HG02798 (cell line): ENCODE results near the gene CDH13.

Experiments
- ATAC-seq: cut with Tn5 transposase; IDR thresholded peaks from one replicate; pipeline ENCODE4 v1.9.1; 2021; ENCODE audit warnings: mild to moderate bottlenecking; ENCODE audit not compliant: unreplicated experiment, poor library complexity

CDH13 gene

DNA sequence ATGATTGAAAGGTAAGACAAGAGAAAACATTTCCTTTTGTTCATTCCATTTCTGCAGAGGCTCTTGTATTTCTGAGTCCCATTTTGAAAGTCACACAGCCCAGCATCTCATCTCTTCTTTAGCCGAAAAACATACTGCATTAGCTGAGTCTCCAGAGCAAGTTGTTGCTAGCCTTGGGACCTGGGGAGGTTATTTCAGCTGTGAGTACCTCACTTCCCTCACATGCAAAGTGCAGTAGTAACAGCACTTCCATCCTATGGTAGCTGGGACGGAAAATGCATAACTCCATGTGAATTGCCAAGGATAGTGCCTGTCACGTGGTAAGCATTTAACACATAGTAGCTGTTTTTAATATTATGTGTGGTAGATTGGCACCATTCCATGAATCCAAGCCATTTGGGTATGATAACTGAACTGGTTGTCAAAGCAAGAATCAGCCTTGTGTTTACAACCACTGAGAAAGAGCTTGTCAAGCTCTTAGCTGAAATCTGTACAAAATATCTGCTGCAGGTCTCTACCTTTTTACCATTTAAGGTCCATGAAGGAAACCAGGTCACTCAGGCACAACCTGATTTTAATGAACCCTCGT is 345.7 kb downstream of the CDH13 start:
- ATAC-seq = no peak

DNA sequence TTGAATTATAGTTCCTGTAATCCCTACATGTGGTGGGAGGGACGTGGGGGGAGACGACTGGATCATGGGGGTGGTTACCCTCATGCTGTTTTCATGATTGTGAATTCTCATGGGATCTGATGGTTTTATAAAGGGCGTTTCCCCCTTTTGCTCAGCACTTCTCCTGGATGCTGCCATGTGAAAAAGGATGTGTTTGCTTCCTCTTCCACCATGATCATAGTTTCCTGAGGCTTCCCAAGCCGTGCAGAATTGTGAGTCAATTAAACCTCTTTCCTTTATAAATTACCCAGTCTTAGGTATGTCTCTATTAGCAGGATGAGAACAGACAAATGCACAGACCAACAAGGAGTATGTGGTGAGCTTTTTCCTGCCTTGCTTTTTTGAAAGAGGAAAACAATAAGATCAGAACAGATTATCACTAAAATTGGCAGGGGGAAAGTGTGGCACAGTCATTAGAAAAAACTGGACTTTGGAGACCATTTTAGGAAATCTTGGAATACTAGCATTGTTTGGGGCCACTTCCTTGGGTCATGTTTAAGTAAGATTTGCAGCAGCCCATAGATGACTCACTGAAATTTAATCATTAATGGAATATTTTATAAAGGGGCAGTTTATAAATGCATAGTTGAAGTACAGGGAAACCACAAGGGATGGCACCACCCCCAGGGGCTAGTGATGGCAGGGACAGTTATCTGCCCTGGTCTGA is 352.8 kb downstream of the CDH13 start:
- no peak for ATAC-seq

DNA sequence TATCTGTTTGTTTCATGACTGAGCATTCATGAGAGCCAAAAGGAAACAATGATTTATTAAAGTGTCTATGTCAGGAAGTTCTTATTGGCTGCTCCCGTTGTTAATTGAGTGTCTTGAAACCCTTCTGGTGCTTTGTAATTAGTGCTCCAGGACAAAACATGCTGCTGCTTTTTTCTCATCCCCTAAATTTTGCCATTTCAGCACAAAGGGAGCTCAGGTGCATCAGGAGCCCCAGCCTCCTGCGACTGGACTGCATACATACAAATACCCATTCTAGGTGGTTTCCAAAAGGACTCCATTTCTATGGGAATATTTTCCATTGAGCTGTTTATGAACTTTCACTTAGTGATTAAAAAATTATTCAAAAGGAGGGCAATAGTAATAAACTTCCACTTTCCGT is 354.0 kb downstream of the CDH13 start:
- no peak for ATAC-seq

DNA sequence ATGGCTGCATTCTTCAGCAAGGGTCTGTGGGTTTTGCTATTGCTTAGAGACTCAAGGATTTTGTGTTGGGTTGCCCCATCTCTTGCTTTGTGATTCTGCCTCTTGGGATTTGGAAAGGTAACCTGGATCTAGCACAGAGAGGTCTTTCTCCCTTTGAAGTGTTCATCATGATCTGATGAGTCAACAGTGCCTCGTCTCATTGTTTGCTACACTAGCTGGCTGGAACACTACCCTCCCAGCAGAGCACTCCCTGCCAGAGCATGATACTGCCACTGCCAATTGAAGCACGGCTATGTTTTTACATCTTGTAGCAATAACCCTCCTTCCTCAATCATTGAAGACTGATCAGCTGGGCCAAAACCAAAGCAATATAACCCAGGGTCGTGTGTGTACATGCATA is 361.0 kb downstream of the CDH13 start:
- ATAC-seq = no peak

DNA sequence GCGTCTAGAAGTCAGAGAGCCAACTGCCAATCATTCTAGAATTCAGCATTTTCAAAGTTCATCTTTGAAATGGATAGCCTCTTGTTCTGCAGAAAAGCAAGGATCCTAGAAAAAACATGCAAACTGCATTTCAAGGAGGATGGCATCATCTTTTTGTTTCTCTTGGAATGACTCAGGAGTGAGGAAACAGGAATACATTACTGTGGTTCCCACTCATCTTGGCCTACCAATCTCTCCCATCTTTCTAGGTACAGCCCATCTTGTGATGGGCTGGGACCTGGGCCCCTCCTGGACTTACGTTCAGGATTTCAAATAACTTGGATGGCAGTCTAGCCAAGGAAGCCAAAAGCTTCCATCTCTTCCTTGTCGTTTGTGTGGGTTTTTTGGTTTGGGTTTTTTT is 363.4 kb downstream of the CDH13 start:
- ATAC-seq = no peak

DNA sequence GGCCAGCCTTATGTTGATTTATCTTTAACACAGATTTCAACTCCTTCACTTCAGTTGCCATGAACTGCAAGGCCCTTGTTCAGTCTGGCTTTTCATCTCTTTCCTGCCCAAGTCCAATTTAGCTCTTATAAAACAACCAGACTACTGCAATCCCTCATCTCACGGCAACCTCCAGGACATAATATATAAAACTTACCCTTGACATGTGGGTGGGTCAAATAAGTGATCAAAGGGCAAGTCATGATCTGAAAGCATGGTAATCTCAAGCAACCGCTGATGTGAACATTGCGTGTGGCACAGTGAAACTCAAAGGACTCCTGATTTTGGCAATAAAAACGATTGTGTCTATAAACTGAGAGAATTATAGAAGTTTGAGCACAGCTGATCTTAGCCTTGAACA is 364.6 kb downstream of the CDH13 start:
- no peak for ATAC-seq

DNA sequence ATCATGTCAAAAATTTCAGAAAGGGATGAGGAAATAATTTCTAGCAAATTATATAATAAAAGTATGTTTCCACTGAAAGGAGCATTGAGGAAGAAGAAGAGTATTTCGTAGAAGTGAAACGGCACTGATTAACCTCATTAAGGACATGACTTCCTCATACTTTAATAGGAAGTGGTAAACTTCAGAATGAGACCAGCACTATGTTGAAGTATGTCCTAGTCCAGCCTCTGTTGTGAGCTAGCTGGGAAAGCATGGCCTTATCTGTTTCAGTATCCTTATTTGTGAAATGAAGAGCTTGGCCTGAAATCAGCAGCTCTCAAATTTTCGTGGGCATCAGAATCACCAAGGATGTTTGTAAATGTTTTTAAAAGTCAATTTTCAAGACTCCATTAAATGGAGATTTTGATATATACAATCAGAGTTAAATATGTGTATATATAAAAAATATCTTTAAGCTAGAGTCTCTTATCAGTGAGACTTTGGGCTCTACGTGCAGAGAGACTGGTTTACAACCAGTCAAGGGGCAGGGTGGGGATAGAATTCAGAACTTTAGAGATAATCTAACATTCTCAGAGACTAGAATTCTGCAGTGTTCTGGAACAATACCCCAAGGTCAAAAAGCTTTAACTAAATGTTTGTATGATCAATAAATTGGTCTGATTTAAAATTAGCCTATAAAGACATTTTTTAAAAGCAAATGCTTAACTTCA is 365.4 kb downstream of the CDH13 start:
- no peak for ATAC-seq

DNA sequence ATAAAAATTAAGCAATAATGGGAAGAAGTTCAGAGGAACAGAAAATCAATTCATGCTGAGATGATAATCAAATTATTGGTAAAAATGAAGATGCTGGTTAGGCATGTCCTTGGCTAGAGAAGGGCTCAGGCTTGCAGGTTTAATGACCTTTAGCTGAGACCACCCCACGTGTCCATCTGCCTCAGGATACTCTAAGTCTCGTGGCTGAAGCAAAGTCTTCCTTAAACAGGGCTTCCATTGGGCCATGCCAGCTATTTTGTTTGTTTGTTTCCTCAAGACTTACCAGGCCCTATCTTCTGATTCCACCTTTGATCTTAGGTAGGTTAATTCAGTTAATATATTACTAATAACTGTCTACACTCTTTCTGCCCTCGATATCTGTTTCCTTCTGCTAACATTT is 366.0 kb downstream of the CDH13 start:
- no peak for ATAC-seq

DNA sequence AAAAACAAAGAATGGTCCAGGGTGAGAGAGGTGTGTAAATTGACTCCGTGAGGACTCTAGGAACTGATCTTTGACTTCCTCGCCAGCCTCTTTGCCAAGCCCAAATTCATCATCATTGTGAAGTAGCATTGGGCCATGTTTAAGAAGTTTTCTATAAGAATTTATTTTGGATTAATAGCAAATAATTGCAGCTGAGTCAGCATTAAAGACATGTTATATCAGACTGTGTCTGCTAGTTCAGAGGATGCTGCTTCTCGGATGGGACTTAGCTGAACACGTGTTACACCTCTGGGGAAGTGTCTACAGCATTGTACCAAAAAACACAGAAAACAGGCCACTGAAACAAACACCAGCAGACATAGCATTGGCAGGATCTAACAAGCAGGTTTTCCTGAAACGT is 366.6 kb downstream of the CDH13 start:
- no peak for ATAC-seq

DNA sequence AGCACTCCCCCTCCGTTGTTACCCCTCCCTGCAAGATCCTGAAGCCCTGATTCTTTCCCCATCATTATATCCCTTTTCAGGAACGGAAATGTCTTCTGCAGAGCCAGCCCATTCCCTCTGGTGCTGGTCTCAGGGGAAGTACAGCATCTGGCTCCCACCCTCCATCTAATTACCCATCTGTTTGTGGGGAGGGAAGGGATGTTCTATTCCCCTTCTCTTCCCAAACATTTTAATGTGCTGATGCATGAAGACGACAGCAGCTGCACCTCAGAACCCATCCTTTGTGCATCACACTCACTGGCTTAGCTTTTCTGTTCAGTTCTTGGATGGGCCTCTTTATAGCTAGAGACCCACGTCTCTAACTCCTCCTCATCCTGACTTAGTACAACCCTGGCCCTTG is 367.2 kb downstream of the CDH13 start:
- ATAC-seq = no peak

DNA sequence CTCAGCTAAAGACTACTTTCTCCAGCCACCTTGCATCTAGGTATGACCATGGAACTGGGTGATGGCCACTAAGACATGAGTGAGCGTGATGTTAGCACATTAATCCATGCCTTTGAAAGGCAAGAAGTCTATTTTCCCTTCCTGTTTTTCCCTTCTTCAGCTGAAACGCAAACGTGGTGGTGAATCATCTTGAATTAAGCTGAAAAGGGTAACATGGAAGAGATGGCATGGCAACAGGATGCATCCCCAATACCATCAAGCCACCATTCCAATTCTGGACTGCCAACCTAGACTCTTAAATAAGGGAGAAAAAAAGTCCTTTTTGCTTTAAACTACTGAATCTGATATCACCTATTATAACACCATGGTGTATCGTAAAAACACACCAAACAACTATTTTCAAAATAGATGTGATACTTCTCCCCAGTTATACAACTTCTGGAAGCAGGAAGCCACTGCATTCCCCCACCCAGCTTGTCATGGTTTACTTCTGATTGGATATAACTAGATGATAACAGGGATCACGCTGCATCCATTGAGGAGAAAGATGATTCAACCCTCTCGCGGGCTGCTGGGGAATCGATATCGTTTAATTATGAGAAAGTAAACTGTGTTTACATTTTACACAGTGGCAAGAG is 368.6 kb downstream of the CDH13 start:
- ATAC-seq = no peak

DNA sequence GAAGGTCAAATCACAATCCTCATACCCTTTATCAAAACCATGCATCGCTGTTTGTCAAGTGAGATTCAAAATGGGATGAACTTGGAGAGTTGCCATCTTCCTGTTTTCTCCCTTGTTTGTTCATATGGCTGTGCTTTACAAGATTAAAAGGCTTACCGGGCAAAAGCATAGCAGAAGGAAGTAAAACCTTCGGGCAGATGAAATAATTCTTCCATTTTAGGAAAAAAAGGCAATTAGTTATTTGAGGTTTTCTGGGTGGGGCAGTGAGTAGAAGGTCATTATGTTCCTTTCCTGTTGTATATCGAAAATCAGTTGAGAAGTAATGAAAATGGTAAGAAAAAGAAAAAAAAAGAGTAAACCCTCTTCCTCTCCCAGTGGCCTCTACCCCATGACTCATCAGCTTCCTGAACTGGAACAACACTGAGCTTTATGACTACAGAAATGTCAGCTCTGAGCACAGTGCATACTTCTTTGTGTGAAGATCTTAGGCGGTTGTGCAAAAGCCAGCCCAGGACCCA is 369.2 kb downstream of the CDH13 start:
- ATAC-seq = no peak

DNA sequence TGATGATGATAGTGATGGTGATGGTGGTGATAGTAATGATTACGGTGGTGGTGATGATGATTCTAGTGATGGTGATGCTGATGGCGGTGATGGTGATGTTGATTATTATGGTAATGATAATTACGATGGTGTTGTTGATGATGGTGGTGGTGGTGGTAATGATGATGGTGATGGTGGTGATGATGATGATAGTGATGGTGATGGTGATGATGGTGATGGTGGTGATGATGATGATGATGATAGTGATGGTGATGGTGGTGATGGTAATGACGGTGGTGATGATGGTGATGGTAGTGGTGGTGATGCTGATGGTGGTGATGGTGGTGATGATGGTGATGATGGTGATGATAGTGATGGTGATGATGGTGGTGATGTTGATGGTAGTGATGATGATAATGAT is 370.0 kb downstream of the CDH13 start:
- ATAC-seq = no peak

DNA sequence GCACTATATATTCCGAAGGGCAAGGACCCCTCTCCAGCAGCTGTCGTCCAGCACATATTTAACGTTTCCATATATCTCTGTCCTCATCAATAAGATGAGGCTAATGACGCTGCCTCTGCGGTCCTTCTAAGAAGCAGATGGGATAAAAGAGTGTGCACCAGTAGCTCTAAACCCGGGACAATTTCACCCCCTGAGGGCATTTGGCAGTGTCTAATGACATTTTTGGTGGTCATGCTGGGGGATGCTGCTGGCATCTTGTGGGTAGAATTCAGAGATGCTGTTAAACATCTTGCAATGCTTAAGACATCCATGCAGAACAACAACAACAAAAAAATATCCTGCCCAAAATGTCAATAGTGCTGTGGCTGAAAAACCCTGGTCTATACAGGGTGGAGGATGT is 372.9 kb downstream of the CDH13 start:
- no peak for ATAC-seq

DNA sequence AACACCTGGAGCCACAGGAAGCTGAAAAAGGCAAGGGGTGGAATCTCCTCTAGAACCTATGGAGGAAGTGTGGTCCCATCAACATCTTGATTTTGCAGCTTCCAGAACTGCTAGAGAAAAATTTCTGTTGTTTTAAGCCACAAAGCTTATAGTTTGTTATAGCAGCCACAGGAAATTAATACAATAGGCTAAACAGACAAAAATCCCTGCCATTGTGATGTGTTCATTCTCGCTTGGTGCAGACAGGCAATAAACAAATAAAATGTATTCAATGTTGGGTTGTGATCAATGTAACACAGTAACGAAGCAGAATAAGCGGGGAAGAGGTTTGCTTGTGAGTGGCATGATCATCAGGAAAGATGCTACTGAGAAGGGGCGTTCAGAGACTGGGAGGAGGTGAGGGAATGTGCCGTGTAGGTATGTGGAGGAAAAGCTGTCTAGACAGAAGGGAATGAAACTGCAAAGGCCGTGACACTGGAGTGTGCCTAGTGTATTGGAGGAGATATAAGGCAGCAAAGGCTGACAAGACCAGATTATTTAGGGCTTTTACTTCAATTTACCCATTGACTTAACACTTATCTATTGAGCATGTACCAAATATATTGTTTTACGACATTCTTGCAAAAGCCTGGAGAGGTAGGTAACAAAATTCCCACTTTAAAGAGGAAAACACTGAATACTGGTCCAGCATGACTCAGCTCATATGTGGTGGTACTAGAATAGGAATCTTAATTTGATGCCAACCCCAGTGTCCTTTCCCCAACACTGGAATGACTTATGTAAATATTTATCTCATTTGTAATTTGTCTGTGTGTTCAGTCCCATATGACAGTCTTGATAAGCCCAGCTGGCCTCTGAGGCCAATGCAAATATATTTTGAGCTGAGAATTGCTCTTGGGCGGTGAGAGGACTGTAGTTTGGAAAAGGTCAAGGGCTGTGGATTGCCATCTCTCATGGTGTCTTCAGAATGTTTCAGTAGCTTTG is 375.9 kb downstream of the CDH13 start:
- no peak for ATAC-seq

DNA sequence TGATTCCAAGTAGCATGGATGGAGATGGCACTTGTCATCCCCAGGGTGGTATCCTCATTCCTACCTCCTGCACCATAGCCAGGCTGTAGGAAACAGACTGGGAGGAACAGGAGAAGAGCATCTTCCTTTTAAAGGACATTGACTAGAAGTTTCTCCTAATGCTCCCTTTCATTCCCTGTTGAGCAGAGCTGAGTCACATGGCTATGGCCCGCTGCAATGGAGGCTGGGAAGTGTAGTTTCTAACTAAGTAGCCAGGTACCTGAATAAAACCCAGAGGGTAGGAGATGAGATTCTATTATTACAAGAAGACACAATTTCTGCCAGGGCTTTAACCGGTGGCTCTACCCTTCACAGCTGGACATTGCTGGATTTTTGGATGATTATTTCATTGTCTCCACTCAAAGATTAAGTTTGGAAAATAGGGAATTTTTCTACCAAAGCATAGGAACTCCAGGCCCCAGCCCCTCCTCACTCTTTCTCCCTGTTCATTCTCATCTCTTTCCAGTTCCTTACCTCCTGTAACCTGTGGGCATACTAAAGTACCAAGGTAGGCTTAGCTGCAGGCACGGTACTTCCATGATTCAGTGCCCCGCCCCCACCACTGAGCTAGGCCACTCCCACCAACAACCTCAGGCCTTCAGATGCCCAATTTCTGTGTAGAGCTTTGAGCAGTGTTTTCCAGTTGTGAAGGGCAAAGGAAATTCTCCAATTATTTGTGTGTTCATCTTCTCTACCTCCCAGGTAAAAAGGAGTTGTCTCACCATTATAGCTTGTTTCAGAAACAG is 378.3 kb downstream of the CDH13 start:
- ATAC-seq = no peak

DNA sequence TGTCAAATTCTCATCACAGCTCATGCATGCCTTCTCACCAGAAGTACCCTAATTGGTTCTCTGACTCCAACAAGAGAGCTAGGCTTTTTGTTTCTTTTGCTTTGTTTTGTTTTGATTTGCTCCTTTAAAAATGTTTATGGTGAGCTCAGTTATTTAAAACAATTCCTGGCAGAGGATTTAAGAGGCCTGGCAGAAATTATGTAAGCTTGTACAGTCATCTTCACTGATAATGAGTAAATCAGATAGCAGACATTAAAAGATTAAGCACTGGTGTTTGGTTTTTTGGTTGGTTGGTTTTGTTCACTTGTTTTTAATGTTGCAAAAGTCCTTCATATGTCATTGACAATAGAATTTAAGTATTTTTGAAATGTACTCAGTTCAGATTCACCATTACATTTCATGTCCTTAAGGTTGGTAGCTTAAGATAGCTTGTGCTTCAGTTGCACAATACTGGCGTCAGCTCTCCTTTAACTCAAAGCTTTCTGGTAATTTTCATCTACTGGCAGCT is 378.9 kb downstream of the CDH13 start:
- no peak for ATAC-seq

DNA sequence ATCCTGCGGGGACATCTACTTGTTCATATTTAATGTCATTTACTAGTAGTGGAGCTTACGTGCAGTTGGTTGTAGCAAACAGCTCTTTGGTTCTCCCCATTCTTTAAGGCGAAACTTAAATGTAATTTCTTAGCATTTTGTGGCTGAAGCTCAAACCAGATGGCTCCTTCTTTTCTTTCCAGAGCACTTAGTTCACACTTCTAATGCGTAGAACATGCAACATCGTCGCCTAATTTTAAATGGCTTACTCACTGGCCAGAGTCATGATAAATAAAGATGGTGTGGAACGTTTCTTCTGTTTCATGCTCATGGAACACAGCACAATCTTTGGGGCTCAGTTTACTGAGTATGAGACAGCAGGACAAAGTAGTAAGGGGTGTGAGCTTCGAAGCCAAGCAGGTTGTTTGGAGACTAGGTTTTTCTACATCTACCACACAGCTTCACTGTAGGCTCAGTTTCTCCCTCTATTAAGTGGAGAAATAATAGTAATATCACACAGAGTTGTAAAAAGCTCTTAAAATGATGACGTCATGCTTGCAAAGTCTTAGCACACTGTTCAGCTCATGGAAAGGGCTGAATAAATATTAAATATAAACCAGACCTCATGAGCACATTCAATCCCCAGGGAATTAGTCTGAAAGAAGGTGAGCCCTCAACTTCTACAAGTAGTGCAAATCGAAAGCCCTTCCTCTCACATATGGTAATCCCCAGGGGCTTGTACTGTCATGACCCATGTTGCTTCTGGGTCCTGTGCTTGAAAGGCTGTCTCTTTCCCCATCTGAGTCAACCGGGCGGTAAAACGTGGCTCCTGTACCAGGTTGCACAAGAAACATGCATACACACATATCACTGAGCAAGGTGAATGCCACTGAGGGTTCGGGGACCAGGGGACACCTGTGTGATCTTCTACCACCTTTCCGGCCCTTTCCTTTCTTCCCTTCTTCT is 384.3 kb downstream of the CDH13 start:
- no peak for ATAC-seq
